LHCN-M2 (cell line): ENCODE measurements around the gene TMEM94. TPM values are rescaled to one million over a fixed set of nuclear protein-coding genes. Genes with fewer than 3 reads are reported as not detected.

Source experiments
- DNase-seq: peaks from one replicate; pipeline ENCODE4 v3.0.0-alpha.2; 2012; ENCODE audit warnings: low read depth
- total RNA-seq: library from RNA; depleted of rRNA; stranded (reverse); fragments of >200 nt; gene quantifications from 2 replicates; pipeline ENCODE4 v1.2.3, GENCODE V29; 2014

The TMEM94 gene
- total RNA-seq, 1 experiment from 2014 or later, result 57.1 TPM

GRCh38 chr17:75496005-75496404 lies 39.6 kb downstream of the TMEM94 start:
- DNase-seq, result no peak

- no peak for DNase-seq
Measured at GRCh38 chr17:75498039-75498725, 41.7 kb downstream of the TMEM94 start.

- no peak for DNase-seq
Measured at GRCh38 chr17:75498726-75499213, 42.3 kb downstream of the TMEM94 start.

GRCh38 chr17:75499313-75500022 lies 43.0 kb downstream of the TMEM94 start:
- DNase-seq, result no peak

GRCh38 chr17:75500419-75501216 lies 44.2 kb downstream of the TMEM94 start:
- no peak for DNase-seq

GRCh38 chr17:75501378-75502071 lies 45.1 kb downstream of the TMEM94 start:
- DNase-seq, result no peak

- no peak for DNase-seq
Measured at GRCh38 chr17:75502072-75502720, 45.8 kb downstream of the TMEM94 start.

GRCh38 chr17:75502721-75503329 lies 46.4 kb downstream of the TMEM94 start:
- DNase-seq, result no peak

GRCh38 chr17:75503337-75503950 lies 47.0 kb downstream of the TMEM94 start:
- DNase-seq, result no peak

GRCh38 chr17:75503976-75504346 lies 47.5 kb downstream of the TMEM94 start:
- no peak for DNase-seq

GRCh38 chr17:75504347-75505151 lies 48.1 kb downstream of the TMEM94 start:
- no peak for DNase-seq

- DNase-seq, result no peak
Measured at GRCh38 chr17:75505152-75505409, 48.6 kb downstream of the TMEM94 start.

- DNase-seq, result no peak
Measured at GRCh38 chr17:75505640-75506039, 49.2 kb downstream of the TMEM94 start.

- DNase-seq, result no peak
Measured at GRCh38 chr17:75506134-75506533, 49.7 kb downstream of the TMEM94 start.

GRCh38 chr17:75506888-75507287 lies 50.5 kb downstream of the TMEM94 start:
- no peak for DNase-seq

- DNase-seq, result no peak
Measured at GRCh38 chr17:75507733-75508719, 51.6 kb downstream of the TMEM94 start.

GRCh38 chr17:75508931-75509361 lies 52.5 kb downstream of the TMEM94 start:
- no peak for DNase-seq

- DNase-seq, result no peak
Measured at GRCh38 chr17:75509528-75510258, 53.3 kb downstream of the TMEM94 start.
